GM12891 (cell line): ENCODE results near the gene HMX3.
"Not testable (repeated sequence)": the region's sequence is repeated elsewhere in the genome, so short reads cannot be mapped to it uniquely, and the experiment has no call there.

Source experiments
- POLR2A ChIP-seq: IDR thresholded peaks from 2 replicates; pipeline ENCODE4 v1.6.1; 2011; ENCODE audit warnings: low read depth, low read length, control low read depth
- POLR2AphosphoS5 ChIP-seq: IDR thresholded peaks from 2 replicates; pipeline ENCODE4 v1.6.1; 2011; ENCODE audit warnings: low read depth, low read length, control low read depth
- POU2F2 ChIP-seq: IDR thresholded peaks from 2 replicates; pipeline ENCODE4 v1.6.1; 2011; ENCODE audit warnings: low read depth, mild to moderate bottlenecking, control low read depth, low read length, moderate library complexity
- SPI1 ChIP-seq: IDR thresholded peaks from 2 replicates; pipeline ENCODE4 v1.6.1; 2011; ENCODE audit warnings: low read depth, low read length, control low read depth
- TAF1 ChIP-seq: IDR thresholded peaks from 2 replicates; pipeline ENCODE4 v1.6.1; 2011; ENCODE audit warnings: low read depth, low read length, control low read depth

GRCh38 chr10:123178390-123178789 is 42.6 kb downstream of the HMX3 start:
- not testable (repeated sequence) for TF ChIP-seq POLR2AphosphoS5, POLR2A, TAF1, SPI1, POU2F2
